H1 (cell line): ENCODE measurements around the gene CLIP3. TPM values are rescaled to one million over a fixed set of nuclear protein-coding genes. Genes with fewer than 3 reads are reported as not detected.

Experiments used
- CTCF ChIA-PET: fragments of 300-600 bp; sonication (Branson Sonifier 250); formaldehyde crosslinking; loops from one replicate; lab custom pipeline; 2021; ENCODE audit not compliant: partially characterized antibody; lab: Charles Lee
- POLR2A ChIA-PET: fragments of 300-600 bp; sonication (Branson Sonifier 250); formaldehyde crosslinking; loops from one replicate; lab custom pipeline; 2021; ENCODE audit warnings: inconsistent platforms; ENCODE audit not compliant: partially characterized antibody; lab: Charles Lee
- DNase-seq, 2 experiments: peaks; one replicate each; pipeline versions ENCODE4 v3.0.0 to v3.0.0-alpha.2; 2010 to 2022; ENCODE audit warnings: low spot score in 2 of 2, low read depth in 1 of 2, mixed read lengths in 1 of 2
- FAIRE-seq: peaks from 2 replicates; lab custom pipeline; 2011; peaks lifted over from hg19 to GRCh38; lab: Jason Lieb, UNC
- H2AFZ ChIP-seq: 2 replicates; pipeline ENCODE4 v1.8.1; 2012; ENCODE audit warnings: low read length, inconsistent platforms
- H2AK5ac ChIP-seq: 2 replicates; pipeline ENCODE4 v1.6.1; 2013; ENCODE audit warnings: low read depth, low read length
- H2BK120ac ChIP-seq: replicated peaks from 2 replicates; pipeline ENCODE3; 2013; ENCODE audit warnings: low read depth, low read length, inconsistent platforms
- H2BK12ac ChIP-seq: 2 replicates; pipeline ENCODE4 v1.6.1; 2013; ENCODE audit warnings: low read depth, low read length
- H2BK15ac ChIP-seq: 2 replicates; pipeline ENCODE4 v1.6.1; 2013; ENCODE audit warnings: low read length
- H2BK20ac ChIP-seq: 2 replicates; pipeline ENCODE4 v1.6.1; 2013; ENCODE audit warnings: low read length
- H2BK5ac ChIP-seq: 2 replicates; pipeline ENCODE4 v1.6.1; 2013; ENCODE audit warnings: low read depth, low read length
- H3K14ac ChIP-seq: 2 replicates; pipeline ENCODE4 v1.6.1; 2013; ENCODE audit warnings: inconsistent platforms; ENCODE audit not compliant: insufficient read length
- H3K18ac ChIP-seq: 2 replicates; pipeline ENCODE4 v1.6.1; 2013; ENCODE audit warnings: low read length; ENCODE audit errors: extremely low read depth
- H3K23ac ChIP-seq: 2 replicates; pipeline ENCODE4 v1.6.1; 2013; ENCODE audit warnings: inconsistent platforms; ENCODE audit not compliant: insufficient read length
- H3K23me2 ChIP-seq: 2 replicates; pipeline ENCODE4 v1.6.1; 2013; ENCODE audit warnings: low read depth, low read length
- H3K27ac ChIP-seq: 2 replicates; pipeline ENCODE4 v1.6.1; 2011; ENCODE audit warnings: low read depth, low read length, inconsistent platforms
- H3K27me3 ChIP-seq, 4 experiments: replicated peaks in 1 of 4; 1 replicate in 1 of 4; 2 replicates in 3 of 4; pipeline versions ENCODE4 v1.6.1 to v1.8.1; 2011 to 2013; ENCODE audit warnings: low read length in 3 of 4, mild to moderate bottlenecking in 3 of 4, inconsistent platforms in 2 of 4, mixed read lengths in 2 of 4, moderate library complexity in 1 of 4; ENCODE audit not compliant: control insufficient read depth in 3 of 4, insufficient read depth in 3 of 4; ENCODE audit errors: extremely low read depth in 1 of 4
- H3K36me3 ChIP-seq, 4 experiments: 2 replicates each; pipeline versions ENCODE4 v1.6.1 to v1.8.1; 2011 to 2013; ENCODE audit warnings: mild to moderate bottlenecking in 4 of 4, low read length in 3 of 4, moderate library complexity in 2 of 4, control low read depth in 1 of 4, inconsistent platforms in 1 of 4; ENCODE audit not compliant: insufficient read depth in 4 of 4, control insufficient read depth in 2 of 4
- H3K4ac ChIP-seq: replicated peaks from 2 replicates; pipeline ENCODE3; 2013; ENCODE audit warnings: low read length, low read depth, mixed read lengths, inconsistent platforms; ENCODE audit not compliant: insufficient read length
- H3K4me1 ChIP-seq, 4 experiments: replicated peaks in 1 of 4; 1 replicate in 1 of 4; 2 replicates in 3 of 4; pipeline versions ENCODE4 v1.6.1 to v1.8.1; 2011 to 2013; ENCODE audit warnings: low read length in 3 of 4, inconsistent platforms in 2 of 4, mixed read lengths in 1 of 4; ENCODE audit not compliant: insufficient read depth in 4 of 4, control insufficient read depth in 3 of 4
- H3K4me2 ChIP-seq, 2 experiments: 2 replicates each; pipeline versions ENCODE4 v1.6.1 to v1.8.1; 2011 to 2013; ENCODE audit warnings: low read depth in 2 of 2, low read length in 2 of 2, control low read depth in 1 of 2, inconsistent platforms in 1 of 2, mild to moderate bottlenecking in 1 of 2; ENCODE audit not compliant: insufficient read depth in 1 of 2
- H3K4me3 ChIP-seq, 4 experiments: fragments of 200-600, 300-600 bp in 1 of 4; sonication (generic), shearing (Covaris generic), sonication (Bioruptor Twin) in 1 of 4; 2 replicates each; pipeline versions ENCODE4 v1.5.1 to v1.8.1; 2011 to 2016; ENCODE audit warnings: low read length in 4 of 4, low read depth in 3 of 4, control low read depth in 2 of 4, inconsistent platforms in 2 of 4, mild to moderate bottlenecking in 2 of 4, mixed read lengths in 1 of 4, moderate library complexity in 1 of 4; ENCODE audit not compliant: insufficient read depth in 2 of 4; ENCODE audit errors: extremely low read depth in 1 of 4
- H3K56ac ChIP-seq: replicated peaks from 2 replicates; pipeline ENCODE3; 2013; ENCODE audit warnings: low read depth, mild to moderate bottlenecking, mixed read lengths, low read length, inconsistent platforms; ENCODE audit not compliant: insufficient read length
- H3K79me1 ChIP-seq: 2 replicates; pipeline ENCODE4 v1.6.1; 2013; ENCODE audit warnings: low read depth, low read length, control low read depth
- H3K79me2 ChIP-seq, 2 experiments: 2 replicates each; pipeline versions ENCODE4 v1.6.1 to v1.8.1; 2012 to 2013; ENCODE audit warnings: low read length in 2 of 2, mild to moderate bottlenecking in 2 of 2, inconsistent platforms in 1 of 2; ENCODE audit not compliant: insufficient read depth in 2 of 2, control insufficient read depth in 1 of 2
- H3K9ac ChIP-seq, 4 experiments: replicated peaks in 1 of 4; 1 replicate in 1 of 4; 2 replicates in 3 of 4; pipeline versions ENCODE4 v1.6.1 to v1.8.1; 2011 to 2013; ENCODE audit warnings: low read depth in 3 of 4, low read length in 3 of 4, control low read depth in 2 of 4, mild to moderate bottlenecking in 2 of 4, moderate library complexity in 2 of 4, inconsistent platforms in 1 of 4; ENCODE audit errors: extremely low read depth in 1 of 4
- H3K9me3 ChIP-seq, 2 experiments: 2 replicates each; pipeline versions ENCODE4 v1.6.1 to v1.8.1; 2012 to 2013; ENCODE audit warnings: mild to moderate bottlenecking in 2 of 2, moderate library complexity in 2 of 2, control low read depth in 1 of 2, inconsistent platforms in 1 of 2, low read depth in 1 of 2, low read length in 1 of 2, mixed read lengths in 1 of 2; ENCODE audit not compliant: insufficient read depth in 2 of 2
- H4K20me1 ChIP-seq, 2 experiments: replicated peaks in 1 of 2; 2 replicates each; pipeline versions ENCODE3 to v1.8.1; 2011 to 2013; ENCODE audit warnings: inconsistent platforms in 2 of 2, low read length in 2 of 2, mild to moderate bottlenecking in 1 of 2; ENCODE audit not compliant: insufficient read depth in 2 of 2, control insufficient read depth in 1 of 2
- H4K5ac ChIP-seq: 2 replicates; pipeline ENCODE4 v1.6.1; 2013; ENCODE audit warnings: low read length, low read depth, mixed read lengths, inconsistent platforms; ENCODE audit not compliant: insufficient read length
- H4K8ac ChIP-seq: 2 replicates; pipeline ENCODE4 v1.8.0; 2013; ENCODE audit warnings: mild to moderate bottlenecking, moderate library complexity, low read length, inconsistent platforms; ENCODE audit not compliant: insufficient read depth; ENCODE audit errors: extremely low read depth
- H4K91ac ChIP-seq: replicated peaks from 2 replicates; pipeline ENCODE3; 2013; ENCODE audit warnings: low read length, mixed read lengths, inconsistent platforms; ENCODE audit not compliant: insufficient read length
- BCL11A ChIP-seq, 2 experiments: IDR thresholded peaks; one replicate each; pipeline ENCODE4 v1.6.1; 2011; ENCODE audit warnings: low read depth in 2 of 2, low read length in 2 of 2, mild to moderate bottlenecking in 2 of 2
- KDM4A ChIP-seq: IDR thresholded peaks from one replicate; pipeline ENCODE4 v1.7.1; 2012; ENCODE audit warnings: low read depth, mild to moderate bottlenecking, moderate library complexity, low read length, inconsistent platforms; ENCODE audit not compliant: severe bottlenecking
- SP4 ChIP-seq: IDR thresholded peaks from 2 replicates; pipeline ENCODE4 v1.6.1; 2012; ENCODE audit warnings: low read length, inconsistent platforms
- TBP ChIP-seq: IDR thresholded peaks from 2 replicates; pipeline ENCODE4 v1.6.1; 2011; ENCODE audit warnings: low read depth, low read length, improper control_type of control experiment
- TCF12 ChIP-seq: IDR thresholded peaks from 2 replicates; pipeline ENCODE4 v1.6.1; 2011; ENCODE audit warnings: low read depth, mild to moderate bottlenecking, low read length
- whole genome bisulfite sequencing, 2 experiments: shearing (Covaris generic) in 1 of 2; methylation state at CpG; one replicate each; pipeline versions ENCODE4 v1.1.6 to v1.1.7; 2013 to 2015; ENCODE audit warnings: low lambda C conversion rate in 2 of 2, mixed read lengths in 2 of 2, inconsistent platforms in 1 of 2, low coverage in 1 of 2, missing lambda C conversion rate in 1 of 2; ENCODE audit not compliant: insufficient replicate concordance in 2 of 2, insufficient coverage in 1 of 2, insufficient read length in 1 of 2; ENCODE audit errors: extremely low coverage in 1 of 2, missing lambda C conversion rate in 1 of 2; 5-methylcytosine and 5-hydroxymethylcytosine counted together
- polyA plus RNA-seq, 7 experiments: library from polyadenylated mRNA; depleted of rRNA in 3 of 7; stranded (reverse) in 5 of 7; unstranded in 2 of 7; fragments of >200 nt in 5 of 7; fragments of 200-250 nt in 2 of 7; gene quantifications; 1 replicate in 5 of 7; 2 replicates in 1 of 7; 4 replicates in 1 of 7; pipeline versions ENCODE4 v1.2.1 to v1.2.3, GENCODE V29; 2011 to 2013; ENCODE audit warnings: missing spikeins in 2 of 7, mixed read lengths in 2 of 7
- total RNA-seq: library from RNA; stranded (reverse); fragmentation: NEBNext Ultra II Directional; extraction: Animal tissue kit (Norgen Biotek cat#: 25700); gene quantifications from 2 replicates; pipeline ENCODE4 v1.2.1, GENCODE V29; 2021

Gene CLIP3
- total and polyA plus RNA-seq, 2 of the 8 experiments (the other 6 are each of a cell fraction or from before 2014, with no cell fraction given) = 5.9 to 21.7 TPM

GRCh38 chr19:36006955-36007354 is 25.7 kb downstream of the CLIP3 start:
- H2AK5ac ChIP-seq = no peak overlapping the region
- FAIRE-seq = no peak
- WGBS, 2 experiments = 83% methylated on average over 5 of the region's 5 CpGs; no CpG with 5 or more reads in 1 of the 2 experiments
- no peak overlapping the region for H3K9ac ChIP-seq
- no peaks in the 10 kb centered on the region for H3K79me2 ChIP-seq
- peaks cover 7% of the 10 kb centered on the region; the same call in 1 of the 2 replicates for H3K23me2 ChIP-seq
- H2BK120ac ChIP-seq = no peak overlapping the region
- no peak overlapping the region for H2BK5ac ChIP-seq
- peaks cover 0 to 9% (median 2%) of the 10 kb centered on the region in 4 experiments; a peak in 5 of 8 replicates for H3K36me3 ChIP-seq
- H2BK15ac ChIP-seq = no peak overlapping the region
- peaks cover 0 to 13% (median 8%) of the 10 kb centered on the region in 4 experiments; a peak in 5 of 7 replicates for H3K4me1 ChIP-seq
- DNase-seq = no peak
- TF ChIP-seq TBP (no peak), KDM4A (no peak), TCF12 (no peak), SP4 (no peak), BCL11A (IDR thresholded peaks at IDR 0.05; ENCODE audit: low read depth in 2 of 2, low read length in 2 of 2) (no peak)
- no peak overlapping the region for H3K14ac ChIP-seq
- CTCF ChIA-PET = interaction anchor here (0.5 to 1.4 kb wide), 5 partner anchors 9 to 351 kb away, joined by 3 to 5 read pairs (median 3); no protein-coding TSS in a partner anchor
- no peak overlapping the region for H4K5ac ChIP-seq
- H3K4ac ChIP-seq = no peak overlapping the region
- H4K91ac ChIP-seq = no peak overlapping the region
- no peaks in the 10 kb centered on the region for H3K27me3 ChIP-seq
- no peaks in the 10 kb centered on the region for H3K79me1 ChIP-seq
- no peak overlapping the region for H2BK12ac ChIP-seq
- H2BK20ac ChIP-seq = no peak overlapping the region
- no peak overlapping the region for H3K4me2 ChIP-seq
- no peak overlapping the region for H3K4me3 ChIP-seq
- H2AFZ ChIP-seq = no peak overlapping the region
- H4K20me1 ChIP-seq = no peaks in the 10 kb centered on the region
- no peak overlapping the region for H3K56ac ChIP-seq
- H3K18ac ChIP-seq = no peak overlapping the region
- no peak overlapping the region for H3K23ac ChIP-seq
- H4K8ac ChIP-seq = no peak overlapping the region; the same call in 1 of the 2 replicates
- no peak overlapping the region for H3K27ac ChIP-seq
- POLR2A ChIA-PET = interaction anchor here (0.9 to 1.3 kb wide), 2 partner anchors 11 to 13 kb away, joined by 5 read pairs; no protein-coding TSS in a partner anchor
- H3K9me3 ChIP-seq = no peaks in the 10 kb centered on the region
